LNCaP clone FGC (cell line): ENCODE measurements around the gene SMYD2.

Experiments
- DNase-seq: peaks from one replicate; pipeline ENCODE4 v3.0.0-alpha.2; 2011; ENCODE audit warnings: low read depth
- H3K4me3 ChIP-seq: 2 replicates; pipeline ENCODE4 v1.5.1; 2011; ENCODE audit warnings: mild to moderate bottlenecking, low read depth, low read length, control low read depth
- TF ChIP-seq, protein P1 (sequence below): IDR thresholded peaks from 2 replicates; pipeline ENCODE4 v1.5.1; 2012; ENCODE audit warnings: mild to moderate bottlenecking; ENCODE audit not compliant: control insufficient read depth, insufficient read depth; ENCODE audit errors: extremely low read depth

Gene SMYD2

GRCh38 chr1:214316593-214316992 is 35.6 kb downstream of the SMYD2 start:
- peak; percentile 28 for DNase-seq
- H3K4me3 ChIP-seq, result no peak overlapping the region
- TF ChIP-seq, protein P1, sequence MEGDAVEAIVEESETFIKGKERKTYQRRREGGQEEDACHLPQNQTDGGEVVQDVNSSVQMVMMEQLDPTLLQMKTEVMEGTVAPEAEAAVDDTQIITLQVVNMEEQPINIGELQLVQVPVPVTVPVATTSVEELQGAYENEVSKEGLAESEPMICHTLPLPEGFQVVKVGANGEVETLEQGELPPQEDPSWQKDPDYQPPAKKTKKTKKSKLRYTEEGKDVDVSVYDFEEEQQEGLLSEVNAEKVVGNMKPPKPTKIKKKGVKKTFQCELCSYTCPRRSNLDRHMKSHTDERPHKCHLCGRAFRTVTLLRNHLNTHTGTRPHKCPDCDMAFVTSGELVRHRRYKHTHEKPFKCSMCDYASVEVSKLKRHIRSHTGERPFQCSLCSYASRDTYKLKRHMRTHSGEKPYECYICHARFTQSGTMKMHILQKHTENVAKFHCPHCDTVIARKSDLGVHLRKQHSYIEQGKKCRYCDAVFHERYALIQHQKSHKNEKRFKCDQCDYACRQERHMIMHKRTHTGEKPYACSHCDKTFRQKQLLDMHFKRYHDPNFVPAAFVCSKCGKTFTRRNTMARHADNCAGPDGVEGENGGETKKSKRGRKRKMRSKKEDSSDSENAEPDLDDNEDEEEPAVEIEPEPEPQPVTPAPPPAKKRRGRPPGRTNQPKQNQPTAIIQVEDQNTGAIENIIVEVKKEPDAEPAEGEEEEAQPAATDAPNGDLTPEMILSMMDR, result no peak

DNA sequence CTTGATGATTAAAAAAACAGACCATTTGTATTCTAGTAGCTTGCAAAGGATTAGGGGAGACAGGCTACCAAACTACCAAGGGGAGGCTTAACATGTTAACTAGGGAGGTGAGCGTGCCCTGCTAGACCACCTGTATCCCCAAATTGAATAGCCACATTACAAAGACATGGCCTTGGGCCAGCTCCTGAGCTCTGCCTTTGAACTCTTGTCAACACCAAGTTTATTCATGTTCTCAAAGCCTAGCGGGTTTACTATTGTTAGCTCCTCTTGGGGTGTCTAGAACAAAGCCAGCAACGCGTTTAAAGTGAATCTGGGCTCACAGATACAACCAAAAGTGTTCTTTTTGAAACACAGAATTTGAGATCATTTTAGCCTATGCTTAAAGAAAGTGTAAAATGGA is 36.3 kb downstream of the SMYD2 start:
- no peak for DNase-seq
- no peak overlapping the region for H3K4me3 ChIP-seq
- TF ChIP-seq, protein P1, result no peak

DNA sequence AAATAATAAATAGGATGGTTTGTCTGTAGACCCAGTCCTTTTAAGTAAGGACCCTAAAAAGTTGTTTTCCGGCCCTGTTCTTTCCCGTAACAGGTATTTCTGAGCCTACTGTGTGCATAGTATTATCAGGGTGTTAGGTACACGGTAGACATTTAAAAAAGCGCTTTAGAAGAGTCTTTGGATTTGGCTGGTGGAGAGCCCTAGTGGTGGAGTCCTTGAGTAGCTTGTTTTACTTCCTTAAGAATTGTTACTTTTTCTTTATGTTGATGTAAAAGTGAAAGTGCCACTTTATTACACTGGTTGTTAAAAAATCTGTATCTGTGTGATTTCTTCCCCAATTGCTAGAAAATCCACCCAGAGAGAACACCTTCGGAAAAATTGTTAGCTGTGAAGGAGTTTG is 36.8 kb downstream of the SMYD2 start:
- TF ChIP-seq, protein P1, result no peak
- H3K4me3 ChIP-seq, result no peak overlapping the region
- DNase-seq, result no peak

GRCh38 chr1:214318356-214318755 is 37.4 kb downstream of the SMYD2 start:
- TF ChIP-seq, protein P1, result no peak
- no peak for DNase-seq
- no peak overlapping the region for H3K4me3 ChIP-seq

- TF ChIP-seq, protein P1, result no peak
- H3K4me3 ChIP-seq, result no peak overlapping the region
- no peak for DNase-seq
Observed at GRCh38 chr1:214318956-214319736, 38.2 kb downstream of the SMYD2 start.

- H3K4me3 ChIP-seq, result no peak overlapping the region
- no peak for DNase-seq
- TF ChIP-seq, protein P1, result peak; percentile 13; the same call in 1 of the 2 replicates
Observed at GRCh38 chr1:214319938-214320337, 39.0 kb downstream of the SMYD2 start.
